ENCODE results near the gene CD28. TPM values are rescaled to one million over a fixed set of nuclear protein-coding genes. Genes with fewer than 3 reads are reported as not detected.
A peak's percentile ranks its signal among the peaks of the same experiment; 100 is the strongest.

CD28 gene
- total RNA-seq, 3 donors from 2014 or later (not counting 1 experiment from before 2014, with no cell fraction given) = 0.54 to 3.5 (median 3.3) TPM

DNA sequence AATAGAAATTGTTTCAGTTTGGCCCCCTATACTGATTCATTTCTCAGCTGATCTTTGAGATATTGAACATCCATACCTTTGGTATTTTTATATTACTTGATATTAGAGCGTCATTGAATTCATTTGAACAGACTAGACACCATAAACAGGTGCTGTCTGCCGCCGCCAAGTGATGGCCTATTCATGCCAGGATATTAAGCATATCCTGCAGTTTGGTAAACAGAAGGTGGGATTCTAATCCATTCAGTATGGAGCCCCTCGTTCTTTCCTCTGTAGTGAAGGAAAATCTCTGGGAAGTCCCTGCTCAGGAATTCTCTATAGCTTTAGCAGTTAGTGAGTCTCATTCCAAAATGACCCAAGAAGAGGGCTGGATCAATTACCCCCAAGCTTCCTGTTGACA, 23.0 kb upstream of the CD28 start:
- Mint-ChIP-seq H3K27me3 (ENCODE audit: low read depth in 2 of 2) (peaks cover 22 to 39% of the 10 kb centered on the region in 2 donors), H3K36me3 (no peaks in the 10 kb centered on the region), H3K4me1 (peaks cover 0 to 5% of the 10 kb centered on the region in 2 donors), H3K9me3 (no peaks in the 10 kb centered on the region), H3K27ac (no peak overlapping the region), H3K4me3 (no peak overlapping the region)
- intact Hi-C loops (cut with micrococcal nuclease) = no loop called here
- DNase-seq (no peak), ATAC-seq (no peak)
- Histone ChIP-seq H3K27me3 (ENCODE audit: control insufficient read depth, insufficient read depth, low read length) (no peaks in the 10 kb centered on the region), H3K4me3 (ENCODE audit: low read length) (no peak overlapping the region), H3K9me3 (ENCODE audit: control insufficient read depth, insufficient read depth, low read length) (no peaks in the 10 kb centered on the region), H3K36me3 (ENCODE audit: control insufficient read depth, insufficient read depth, low read length) (no peaks in the 10 kb centered on the region), H3K4me1 (ENCODE audit: control insufficient read depth, insufficient read depth, low read length) (no peaks in the 10 kb centered on the region), H3K27ac (ENCODE audit: low read length) (no peak overlapping the region)
- TF ChIP-seq, protein P1, sequence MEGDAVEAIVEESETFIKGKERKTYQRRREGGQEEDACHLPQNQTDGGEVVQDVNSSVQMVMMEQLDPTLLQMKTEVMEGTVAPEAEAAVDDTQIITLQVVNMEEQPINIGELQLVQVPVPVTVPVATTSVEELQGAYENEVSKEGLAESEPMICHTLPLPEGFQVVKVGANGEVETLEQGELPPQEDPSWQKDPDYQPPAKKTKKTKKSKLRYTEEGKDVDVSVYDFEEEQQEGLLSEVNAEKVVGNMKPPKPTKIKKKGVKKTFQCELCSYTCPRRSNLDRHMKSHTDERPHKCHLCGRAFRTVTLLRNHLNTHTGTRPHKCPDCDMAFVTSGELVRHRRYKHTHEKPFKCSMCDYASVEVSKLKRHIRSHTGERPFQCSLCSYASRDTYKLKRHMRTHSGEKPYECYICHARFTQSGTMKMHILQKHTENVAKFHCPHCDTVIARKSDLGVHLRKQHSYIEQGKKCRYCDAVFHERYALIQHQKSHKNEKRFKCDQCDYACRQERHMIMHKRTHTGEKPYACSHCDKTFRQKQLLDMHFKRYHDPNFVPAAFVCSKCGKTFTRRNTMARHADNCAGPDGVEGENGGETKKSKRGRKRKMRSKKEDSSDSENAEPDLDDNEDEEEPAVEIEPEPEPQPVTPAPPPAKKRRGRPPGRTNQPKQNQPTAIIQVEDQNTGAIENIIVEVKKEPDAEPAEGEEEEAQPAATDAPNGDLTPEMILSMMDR (IDR thresholded peaks at IDR 0.05) = no peak
- 94% methylated on average over 4 of the region's 4 CpGs for WGBS (ENCODE audit: insufficient coverage)

DNA sequence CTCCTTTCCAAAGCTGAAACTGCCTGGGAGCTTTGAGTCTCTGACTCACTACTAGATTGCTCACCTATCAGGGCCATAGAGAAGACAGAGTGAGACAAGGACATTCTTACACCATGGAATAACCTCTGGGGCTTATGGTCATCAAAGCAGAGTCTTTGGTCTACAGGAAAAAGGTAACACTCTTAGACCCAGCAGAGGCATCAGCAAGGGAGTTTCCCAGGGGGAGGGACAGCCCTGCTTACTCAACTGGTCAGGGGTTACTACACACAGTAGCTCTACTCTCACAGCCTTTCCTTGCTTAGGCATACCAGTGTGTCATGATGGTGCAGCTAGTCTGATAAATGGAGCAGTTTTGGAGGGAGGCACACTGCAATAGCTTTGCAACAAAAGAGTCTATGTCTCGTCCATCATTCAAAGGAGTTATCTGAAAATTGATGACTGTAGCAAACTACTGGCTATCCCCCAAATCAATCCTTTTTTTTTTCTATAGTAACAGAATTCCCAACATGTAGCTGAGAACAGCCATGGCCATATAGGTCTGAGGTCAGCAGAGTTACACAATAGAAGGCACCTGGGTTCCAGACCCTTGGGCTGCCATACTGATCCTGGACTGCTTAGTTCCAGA, 22.4 kb upstream of the CD28 start:
- DNase-seq (no peak), ATAC-seq (peak; percentile 57 to 93 (median 76))
- 100% methylated on average over 1 of the region's 1 CpG for WGBS (ENCODE audit: insufficient coverage)
- H3K27ac ChIP-seq (ENCODE audit: low read length) = no peak overlapping the region
- H3K4me1 Mint-ChIP-seq = peaks cover 5% of the 10 kb centered on the region in 2 donors
- H3K27me3 Mint-ChIP-seq (ENCODE audit: low read depth in 2 of 2) = peaks cover 17 to 44% of the 10 kb centered on the region in 2 donors
- H3K36me3 ChIP-seq (ENCODE audit: control insufficient read depth, insufficient read depth, low read length) = no peaks in the 10 kb centered on the region
- intact Hi-C loops (cut with micrococcal nuclease) = no loop called here
- H3K4me1 ChIP-seq (ENCODE audit: control insufficient read depth, insufficient read depth, low read length) = peaks cover 4% of the 10 kb centered on the region
- no peaks in the 10 kb centered on the region for H3K9me3 ChIP-seq (ENCODE audit: control insufficient read depth, insufficient read depth, low read length)
- no peak overlapping the region for H3K4me3 ChIP-seq (ENCODE audit: low read length)
- no peaks in the 10 kb centered on the region for H3K36me3 Mint-ChIP-seq
- H3K27ac Mint-ChIP-seq = peak overlapping the region in 1 of 2 donors; percentile 44
- H3K4me3 Mint-ChIP-seq = no peak overlapping the region
- H3K27me3 ChIP-seq (ENCODE audit: control insufficient read depth, insufficient read depth, low read length) = no peaks in the 10 kb centered on the region
- no peaks in the 10 kb centered on the region for H3K9me3 Mint-ChIP-seq
- TF ChIP-seq, protein P1 (IDR thresholded peaks at IDR 0.05) = no peak

DNA sequence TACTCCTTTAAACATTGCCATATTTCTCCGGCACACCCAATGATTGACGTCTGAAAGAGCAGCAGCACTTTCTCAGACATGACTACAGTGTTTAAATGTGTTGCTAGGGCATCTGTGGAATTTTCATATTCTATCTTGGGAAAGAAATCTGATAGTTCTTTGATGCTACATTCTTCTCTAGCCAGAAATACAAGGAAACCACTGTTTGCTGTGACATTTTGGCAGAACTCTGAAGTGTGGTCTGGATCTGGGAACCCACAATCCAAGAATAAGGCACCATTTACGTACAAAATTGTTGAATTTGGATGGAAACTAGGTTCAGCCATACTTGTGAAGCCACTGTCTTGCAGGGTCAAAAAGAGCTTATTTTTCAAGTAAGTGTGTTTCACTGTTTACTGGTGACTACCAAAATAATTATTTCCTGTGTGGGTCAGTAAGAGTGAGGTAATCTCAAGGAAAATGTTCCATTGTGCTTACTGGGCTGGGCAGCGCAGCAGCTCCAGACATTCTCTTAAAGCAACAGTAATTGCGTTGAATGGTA, 21.3 kb upstream of the CD28 start:
- Mint-ChIP-seq H3K36me3 (no peaks in the 10 kb centered on the region), H3K27ac (no peak overlapping the region), H3K27me3 (ENCODE audit: low read depth in 2 of 2) (peaks cover 17 to 47% of the 10 kb centered on the region in 2 donors), H3K9me3 (no peaks in the 10 kb centered on the region), H3K4me3 (no peak overlapping the region), H3K4me1 (peaks cover 16% of the 10 kb centered on the region in 2 donors)
- Histone ChIP-seq H3K36me3 (ENCODE audit: control insufficient read depth, insufficient read depth, low read length) (no peaks in the 10 kb centered on the region), H3K4me1 (ENCODE audit: control insufficient read depth, insufficient read depth, low read length) (peaks cover 7% of the 10 kb centered on the region), H3K27me3 (ENCODE audit: control insufficient read depth, insufficient read depth, low read length) (no peaks in the 10 kb centered on the region), H3K27ac (ENCODE audit: low read length) (no peak overlapping the region), H3K9me3 (ENCODE audit: control insufficient read depth, insufficient read depth, low read length) (no peaks in the 10 kb centered on the region), H3K4me3 (ENCODE audit: low read length) (no peak overlapping the region)
- intact Hi-C loops (cut with micrococcal nuclease) = loop anchor here (5.0 kb wide), 1 partner anchor 37 kb away; no protein-coding TSS in a partner anchor
- DNase-seq (no peak), ATAC-seq (no peak)
- TF ChIP-seq, protein P1 (IDR thresholded peaks at IDR 0.05) = no peak
- WGBS (ENCODE audit: insufficient coverage) = 86% methylated on average over 5 of the region's 5 CpGs

Data from natural killer cell (primary cell).